Keratinocyte (primary cell): ENCODE measurements around the gene RASGRP3. TPM values are rescaled to one million over a fixed set of nuclear protein-coding genes. Genes with fewer than 3 reads are reported as not detected.

ENCODE experiments used
- DNase-seq: peaks from one replicate; pipeline ENCODE4 v3.0.0-alpha.2; 2011; ENCODE audit warnings: low read depth, missing footprints, low spot score
- FAIRE-seq: peaks from 2 replicates; lab custom pipeline; 2011; peaks lifted over from hg19 to GRCh38; lab: Jason Lieb, UNC
- H2AFZ ChIP-seq: 2 replicates; pipeline ENCODE4 v1.6.0; 2012; ENCODE audit warnings: low read length, control low read depth, inconsistent platforms; ENCODE audit not compliant: control insufficient read depth
- H3K27ac ChIP-seq: 2 replicates; pipeline ENCODE4 v1.5.1; 2011; ENCODE audit warnings: low read length; ENCODE audit not compliant: control insufficient read depth, insufficient read depth
- H3K27me3 ChIP-seq: 3 replicates; pipeline ENCODE4 v1.6.0; 2011; ENCODE audit warnings: low read length; ENCODE audit not compliant: control insufficient read depth, insufficient read depth; ENCODE audit errors: extremely low read depth
- H3K36me3 ChIP-seq, 2 experiments: 2 replicates in 1 of 2; 3 replicates in 1 of 2; pipeline ENCODE4 v1.5.1; 2011; ENCODE audit warnings: low read length in 2 of 2, mild to moderate bottlenecking in 1 of 2; ENCODE audit not compliant: control insufficient read depth in 2 of 2, insufficient read depth in 2 of 2; ENCODE audit errors: extremely low read depth in 1 of 2
- H3K4me1 ChIP-seq: 3 replicates; pipeline ENCODE4 v1.5.1; 2011; ENCODE audit warnings: low read length; ENCODE audit not compliant: control insufficient read depth, insufficient read depth; ENCODE audit errors: extremely low read depth
- H3K4me2 ChIP-seq: 3 replicates; pipeline ENCODE4 v1.6.0; 2011; ENCODE audit warnings: low read depth, low read length; ENCODE audit not compliant: control insufficient read depth, insufficient read depth; ENCODE audit errors: extremely low read depth
- H3K4me3 ChIP-seq, 3 experiments: fragments of 200-600 bp in 1 of 3; sonication (generic) in 1 of 3; 2 replicates in 2 of 3; 3 replicates in 1 of 3; pipeline ENCODE4 v1.5.1; 2011 to 2016; ENCODE audit warnings: low read length in 3 of 3, mild to moderate bottlenecking in 3 of 3, control low read depth in 2 of 3, inconsistent platforms in 1 of 3, low read depth in 1 of 3, mixed read lengths in 1 of 3, mixed run types in 1 of 3, moderate library complexity in 1 of 3; ENCODE audit not compliant: control insufficient read depth in 2 of 3, insufficient read depth in 2 of 3; ENCODE audit errors: extremely low read depth in 1 of 3
- H3K79me2 ChIP-seq: 2 replicates; pipeline ENCODE4 v1.6.0; 2012; ENCODE audit warnings: low read length; ENCODE audit not compliant: control insufficient read depth, insufficient read depth
- H3K9ac ChIP-seq: 3 replicates; pipeline ENCODE4 v1.6.0; 2011; ENCODE audit warnings: low read length; ENCODE audit not compliant: control insufficient read depth, insufficient read depth; ENCODE audit errors: extremely low read depth
- H3K9me1 ChIP-seq: 3 replicates; pipeline ENCODE4 v1.6.0; 2011; ENCODE audit warnings: low read length; ENCODE audit not compliant: control insufficient read depth, insufficient read depth; ENCODE audit errors: extremely low read depth
- H3K9me3 ChIP-seq: 2 replicates; pipeline ENCODE4 v1.5.1; 2012; ENCODE audit warnings: low read depth, low read length; ENCODE audit not compliant: control insufficient read depth
- H4K20me1 ChIP-seq: 3 replicates; pipeline ENCODE4 v1.6.0; 2011; ENCODE audit warnings: low read length; ENCODE audit not compliant: control insufficient read depth, insufficient read depth; ENCODE audit errors: extremely low read depth
- CTCF ChIP-seq, 3 experiments: IDR thresholded peaks in 1 of 3; conservative IDR thresholded peaks in 1 of 3; optimal IDR thresholded peaks in 1 of 3; 2 replicates in 2 of 3; 3 replicates in 1 of 3; pipeline versions ENCODE3 to v1.5.1; 2011; ENCODE audit warnings: low read length in 3 of 3, mild to moderate bottlenecking in 3 of 3, moderate library complexity in 2 of 3, control low read depth in 1 of 3, inconsistent platforms in 1 of 3; ENCODE audit not compliant: insufficient read depth in 2 of 3; ENCODE audit errors: extremely low read depth in 1 of 3
- EZH2 ChIP-seq: IDR thresholded peaks from one replicate; pipeline ENCODE4 v1.6.1; 2012; ENCODE audit warnings: inconsistent platforms, mild to moderate bottlenecking, low read length, moderate library complexity
- dilution Hi-C: fragments of 300-500 bp; cut with MboI; formaldehyde crosslinking; loops from one replicate; pipeline ENCODE4 v1.7.0; 2020; ENCODE audit warnings: low sequenced_read_pairs; ENCODE audit not compliant: extremely low pct_ligation_motif_present
- polyA plus RNA-seq, 5 experiments: library from polyadenylated mRNA; depleted of rRNA in 3 of 5; stranded (reverse) in 3 of 5; stranded (forward) in 1 of 5; unstranded in 1 of 5; fragments of >200 nt; gene quantifications; 1 replicate in 1 of 5; 2 replicates in 3 of 5; 3 replicates in 1 of 5; pipeline versions ENCODE4 v1.2.1 to v1.2.3, GENCODE V29; 2011 to 2012; ENCODE audit warnings: missing spikeins in 2 of 5, low read depth in 1 of 5, low replicate concordance in 1 of 5

The RASGRP3 gene
- polyA plus RNA-seq, 1 donor (not counting 4 experiments of a cell fraction or from before 2014, with no cell fraction given) = 0.56 TPM

GRCh38 chr2:33467413-33467812 lies 9.0 kb upstream of the RASGRP3 start:
- H3K9ac ChIP-seq = no peak overlapping the region
- DNase-seq (no peak), FAIRE-seq (no peak)
- H3K4me2 ChIP-seq = no peak overlapping the region
- no peak overlapping the region for H2AFZ ChIP-seq
- H3K79me2 ChIP-seq = no peaks in the 10 kb centered on the region
- no peaks in the 10 kb centered on the region for H4K20me1 ChIP-seq
- dilution Hi-C loops = no loop called here
- H3K27ac ChIP-seq = no peak overlapping the region
- no peak overlapping the region for H3K4me3 ChIP-seq
- H3K36me3 ChIP-seq = no peaks in the 10 kb centered on the region
- no peaks in the 10 kb centered on the region for H3K27me3 ChIP-seq
- TF ChIP-seq EZH2 (no peak), CTCF (optimal IDR thresholded peaks at IDR 0.05 in 1 of 3, IDR thresholded peaks at IDR 0.05 in 1 of 3, conservative IDR thresholded peaks at IDR 0.05 in 1 of 3; ENCODE audit: extremely low read depth in 1 of 3, insufficient read depth in 2 of 3, low read length in 3 of 3) (no peak)
- H3K9me3 ChIP-seq = no peaks in the 10 kb centered on the region
- no peaks in the 10 kb centered on the region for H3K9me1 ChIP-seq
- H3K4me1 ChIP-seq = no peaks in the 10 kb centered on the region

- Histone ChIP-seq H3K27me3 (no peaks in the 10 kb centered on the region), H3K79me2 (no peaks in the 10 kb centered on the region), H3K27ac (no peak overlapping the region), H3K4me2 (no peak overlapping the region), H3K36me3 (no peaks in the 10 kb centered on the region), H3K4me3 (no peak overlapping the region), H3K9me3 (no peaks in the 10 kb centered on the region), H3K4me1 (no peaks in the 10 kb centered on the region), H2AFZ (no peak overlapping the region), H3K9me1 (no peaks in the 10 kb centered on the region), H4K20me1 (no peaks in the 10 kb centered on the region), H3K9ac (no peak overlapping the region)
- FAIRE-seq (no peak), DNase-seq (no peak)
- dilution Hi-C loops = no loop called here
- TF ChIP-seq EZH2 = no peak
- no peak for TF ChIP-seq CTCF (optimal IDR thresholded peaks at IDR 0.05 in 1 of 3, IDR thresholded peaks at IDR 0.05 in 1 of 3, conservative IDR thresholded peaks at IDR 0.05 in 1 of 3; ENCODE audit: extremely low read depth in 1 of 3, insufficient read depth in 2 of 3, low read length in 3 of 3)
These were observed 7.2 kb upstream of the RASGRP3 start for GRCh38 chr2:33469238-33469637.
